ENCODE data around the gene SDC3.

The SDC3 gene

GRCh38 chr1:30929135-30929889, 20.8 kb upstream of the SDC3 start:
- H3K4me3 ChIP-seq (ENCODE audit: low read length): no peak overlapping the region
- DNase-seq (ENCODE audit: low read depth, low spot score): peak; percentile 41

- DNase-seq (ENCODE audit: low read depth, low spot score): no peak
- H3K4me3 ChIP-seq (ENCODE audit: low read length): no peak overlapping the region
Observed at GRCh38 chr1:30928789-30929134, 20.2 kb upstream of the SDC3 start.

- no peak for DNase-seq (ENCODE audit: low read depth, low spot score)
- no peak overlapping the region for H3K4me3 ChIP-seq (ENCODE audit: low read length)
Observed at GRCh38 chr1:30928171-30928570, 19.6 kb upstream of the SDC3 start.

- DNase-seq (ENCODE audit: low read depth, low spot score): no peak
- no peak overlapping the region for H3K4me3 ChIP-seq (ENCODE audit: low read length)
Observed at GRCh38 chr1:30927448-30927847, 18.9 kb upstream of the SDC3 start.

GRCh38 chr1:30923597-30923996, 15.0 kb upstream of the SDC3 start:
- H3K4me3 ChIP-seq (ENCODE audit: low read length): no peak overlapping the region
- no peak for DNase-seq (ENCODE audit: low read depth, low spot score)

GRCh38 chr1:30920827-30921226, 12.3 kb upstream of the SDC3 start:
- no peak for DNase-seq (ENCODE audit: low read depth, low spot score)
- H3K4me3 ChIP-seq (ENCODE audit: low read length): no peak overlapping the region

- H3K4me3 ChIP-seq (ENCODE audit: low read length): no peak overlapping the region
- DNase-seq (ENCODE audit: low read depth, low spot score): peak; percentile 29
Observed at GRCh38 chr1:30919025-30919881, 10.7 kb upstream of the SDC3 start.

GRCh38 chr1:30916296-30916695, 7.7 kb upstream of the SDC3 start:
- DNase-seq (ENCODE audit: low read depth, low spot score): no peak
- H3K4me3 ChIP-seq (ENCODE audit: low read length): no peak overlapping the region

GRCh38 chr1:30915491-30916230, 7.1 kb upstream of the SDC3 start:
- no peak for DNase-seq (ENCODE audit: low read depth, low spot score)

GRCh38 chr1:30914931-30915330, 6.4 kb upstream of the SDC3 start:
- H3K4me3 ChIP-seq (ENCODE audit: low read length): no peak overlapping the region
- no peak for DNase-seq (ENCODE audit: low read depth, low spot score)

More at GRCh38 chr1:30915491-30916230, 7.1 kb upstream of the SDC3 start:
- no peak overlapping the region for H3K4me3 ChIP-seq (ENCODE audit: low read length)

- DNase-seq (ENCODE audit: low read depth, low spot score): no peak
- no peak overlapping the region for H3K4me3 ChIP-seq (ENCODE audit: low read length)
Observed at GRCh38 chr1:30914587-30914922, 6.0 kb upstream of the SDC3 start.

- no peak overlapping the region for H3K4me3 ChIP-seq (ENCODE audit: low read length)
- peak; percentile 28 for DNase-seq (ENCODE audit: low read depth, low spot score)
Observed at GRCh38 chr1:30912913-30913652, 4.5 kb upstream of the SDC3 start.

GRCh38 chr1:30912224-30912623, 3.7 kb upstream of the SDC3 start:
- no peak for DNase-seq (ENCODE audit: low read depth, low spot score)
- no peak overlapping the region for H3K4me3 ChIP-seq (ENCODE audit: low read length)

- peak; percentile 23 for DNase-seq (ENCODE audit: low read depth, low spot score)
Observed at GRCh38 chr1:30911059-30911954, 2.7 kb upstream of the SDC3 start.

GRCh38 chr1:30909365-30910068, 959 bp upstream of the SDC3 start:
- H3K4me3 ChIP-seq (ENCODE audit: low read length): no peak overlapping the region
- DNase-seq (ENCODE audit: low read depth, low spot score): no peak

More at GRCh38 chr1:30911059-30911954, 2.7 kb upstream of the SDC3 start:
- H3K4me3 ChIP-seq (ENCODE audit: low read length): no peak overlapping the region

- H3K4me3 ChIP-seq (ENCODE audit: low read length): peak overlapping the region; percentile 21; the same call in 1 of the 2 replicates
- DNase-seq (ENCODE audit: low read depth, low spot score): no peak
Observed at GRCh38 chr1:30908316-30908695, 252 bp downstream of the SDC3 start.

- peak overlapping the region; percentile 21 for H3K4me3 ChIP-seq (ENCODE audit: low read length)
- DNase-seq (ENCODE audit: low read depth, low spot score): no peak
Observed at GRCh38 chr1:30907481-30908315, 860 bp downstream of the SDC3 start.
